C4-2B (cell line): ENCODE measurements around the gene FAM13C.

Experiments used
- ZFX ChIP-seq: fragments of 450-650 bp; IDR thresholded peaks from 2 replicates; pipeline ENCODE4 v1.6.1; 2017
- TF ChIP-seq, protein P1 (sequence below): fragments of 450-650 bp; conservative IDR thresholded peaks from 2 replicates; pipeline ENCODE4 v1.5.1; 2017; ENCODE audit warnings: mild to moderate bottlenecking

DNA sequence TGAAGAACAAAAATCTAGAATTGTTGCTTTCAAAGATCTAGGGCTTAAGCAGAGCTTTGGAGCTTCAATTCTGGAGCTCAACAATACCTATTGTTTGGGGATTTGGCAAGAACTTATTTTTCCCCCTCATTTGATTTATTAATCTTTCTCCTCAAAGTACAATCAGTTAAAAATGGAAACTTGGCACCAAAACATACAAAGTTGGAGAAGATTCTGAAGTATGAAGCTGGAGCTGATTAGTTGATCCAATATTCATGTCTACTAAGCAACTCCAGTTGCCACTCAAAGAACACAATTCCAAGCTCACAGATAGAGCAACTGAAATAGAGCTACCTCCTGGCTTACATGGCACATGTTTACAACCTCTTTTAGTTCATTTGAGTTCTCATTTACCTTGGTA lies 3.8 kb downstream of the FAM13C start:
- TF ChIP-seq, protein P1, sequence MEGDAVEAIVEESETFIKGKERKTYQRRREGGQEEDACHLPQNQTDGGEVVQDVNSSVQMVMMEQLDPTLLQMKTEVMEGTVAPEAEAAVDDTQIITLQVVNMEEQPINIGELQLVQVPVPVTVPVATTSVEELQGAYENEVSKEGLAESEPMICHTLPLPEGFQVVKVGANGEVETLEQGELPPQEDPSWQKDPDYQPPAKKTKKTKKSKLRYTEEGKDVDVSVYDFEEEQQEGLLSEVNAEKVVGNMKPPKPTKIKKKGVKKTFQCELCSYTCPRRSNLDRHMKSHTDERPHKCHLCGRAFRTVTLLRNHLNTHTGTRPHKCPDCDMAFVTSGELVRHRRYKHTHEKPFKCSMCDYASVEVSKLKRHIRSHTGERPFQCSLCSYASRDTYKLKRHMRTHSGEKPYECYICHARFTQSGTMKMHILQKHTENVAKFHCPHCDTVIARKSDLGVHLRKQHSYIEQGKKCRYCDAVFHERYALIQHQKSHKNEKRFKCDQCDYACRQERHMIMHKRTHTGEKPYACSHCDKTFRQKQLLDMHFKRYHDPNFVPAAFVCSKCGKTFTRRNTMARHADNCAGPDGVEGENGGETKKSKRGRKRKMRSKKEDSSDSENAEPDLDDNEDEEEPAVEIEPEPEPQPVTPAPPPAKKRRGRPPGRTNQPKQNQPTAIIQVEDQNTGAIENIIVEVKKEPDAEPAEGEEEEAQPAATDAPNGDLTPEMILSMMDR: no peak
- no peak for TF ChIP-seq ZFX
